Panc1 (cell line): ENCODE data around the gene DOCK8. TPM values are rescaled to one million over a fixed set of nuclear protein-coding genes. Genes with fewer than 3 reads are reported as not detected.

ENCODE experiments used
- ATAC-seq: fragments of 200-7000 bp; cut with Tn5 transposase; 2 replicates; pipeline ENCODE4 v1.9.1; 2020; ENCODE audit warnings: mild to moderate bottlenecking, moderate library complexity
- BruUV-seq: library from RNA; stranded (reverse); fragments of 400-500 nt; replicated peaks from 2 replicates; lab custom pipeline; 2021; lab: Mats Ljungman, UMichigan
- CTCF ChIA-PET: fragments of 300-600 bp; sonication (Branson Sonifier 250); formaldehyde crosslinking; loops from one replicate; lab custom pipeline; 2022; ENCODE audit warnings: antibody characterized with exemption; lab: Charles Lee
- POLR2A ChIA-PET: fragments of 300-600 bp; sonication (Branson Sonifier 250); formaldehyde crosslinking; loops from one replicate; lab custom pipeline; 2022; ENCODE audit warnings: antibody characterized with exemption; lab: Charles Lee
- DNase-seq: peaks from one replicate; pipeline ENCODE4 v3.0.0-alpha.2; 2010; ENCODE audit warnings: low read depth, low spot score
- H3K27ac ChIP-seq: 2 replicates; pipeline ENCODE4 v1.5.1; 2011; ENCODE audit warnings: mild to moderate bottlenecking, low read length, inconsistent platforms
- H3K27me3 ChIP-seq: fragments of 200-500 bp; sonication (Bioruptor generic); 2 replicates; pipeline ENCODE4 v1.6.0; 2014; ENCODE audit warnings: low read length, inconsistent platforms; ENCODE audit not compliant: control insufficient read depth, insufficient read depth
- H3K36me3 ChIP-seq: fragments of 200-500 bp; sonication (Bioruptor generic); 2 replicates; pipeline ENCODE4 v1.5.1; 2014; ENCODE audit warnings: inconsistent platforms, mild to moderate bottlenecking, low read length, moderate library complexity; ENCODE audit not compliant: control insufficient read depth, insufficient read depth
- H3K4me1 ChIP-seq: 2 replicates; pipeline ENCODE4 v1.5.1; 2011; ENCODE audit warnings: inconsistent platforms, mild to moderate bottlenecking, low read length, moderate library complexity; ENCODE audit not compliant: control insufficient read depth, insufficient read depth
- H3K4me3 ChIP-seq, 2 experiments: 2 replicates each; pipeline ENCODE4 v1.5.1; 2011 to 2012; ENCODE audit warnings: low read depth in 2 of 2, low read length in 2 of 2, mild to moderate bottlenecking in 2 of 2, inconsistent platforms in 1 of 2, moderate library complexity in 1 of 2
- H3K9me3 ChIP-seq: fragments of 200-500 bp; sonication (Bioruptor generic); 2 replicates; pipeline ENCODE4 v1.5.1; 2014; ENCODE audit warnings: low read depth, mild to moderate bottlenecking, inconsistent platforms, low read length, moderate library complexity; ENCODE audit not compliant: control insufficient read depth, insufficient read depth
- CTCF ChIP-seq: fragments of 450-650 bp; IDR thresholded peaks from 2 replicates; pipeline ENCODE4 v1.5.1; 2017; ENCODE audit warnings: mild to moderate bottlenecking
- POLR2AphosphoS5 ChIP-seq: IDR thresholded peaks from 2 replicates; pipeline ENCODE4 v1.6.1; 2012; ENCODE audit warnings: mild to moderate bottlenecking, low read depth, low read length, moderate library complexity
- REST ChIP-seq, 2 experiments: IDR thresholded peaks; 2 replicates each; pipeline ENCODE4 v1.6.1; 2011 to 2012; ENCODE audit warnings: low read depth in 2 of 2, control low read depth in 1 of 2, low read length in 1 of 2, mild to moderate bottlenecking in 1 of 2, moderate library complexity in 1 of 2; ENCODE audit not compliant: insufficient read depth in 1 of 2
- SIN3A ChIP-seq: IDR thresholded peaks from 2 replicates; pipeline ENCODE4 v1.6.1; 2012; ENCODE audit warnings: low read depth, mild to moderate bottlenecking, low read length, moderate library complexity, borderline replicate concordance; ENCODE audit not compliant: insufficient read depth
- TCF7L2 ChIP-seq: IDR thresholded peaks from 2 replicates; pipeline ENCODE4 v1.6.1; 2011; ENCODE audit warnings: mild to moderate bottlenecking, low read depth, low read length, inconsistent platforms
- in situ Hi-C: cut with HindIII; loops from 2 replicates; pipeline ENCODE4 v1.10.0; 2016; ENCODE audit warnings: low sequenced_read_pairs, low pct_unique_long_range_greater_than_20kb
- intact Hi-C: fragments of 100-400 bp; cut with micrococcal nuclease; formaldehyde crosslinking; loops from one replicate; pipeline ENCODE4 v1.10.0; 2022; ENCODE audit not compliant: unreplicated experiment
- total RNA-seq: library from RNA; stranded (reverse); gene quantifications from one replicate; pipeline ENCODE4 v1.2.1, GENCODE V29; 2021; ENCODE audit not compliant: unreplicated experiment

The DOCK8 gene
- total RNA-seq, 1 experiment from 2014 or later, result 1.4 TPM

GRCh38 chr9:250039-250438, 35.4 kb downstream of the DOCK8 start:
- DNase-seq, result no peak
- Histone ChIP-seq H3K9me3 (no peaks in the 10 kb centered on the region), H3K27me3 (no peaks in the 10 kb centered on the region), H3K4me3 (no peak overlapping the region), H3K36me3 (no peaks in the 10 kb centered on the region), H3K4me1 (no peaks in the 10 kb centered on the region), H3K27ac (no peak overlapping the region)
- ChIA-PET POLR2A (no interaction called here), CTCF (no interaction called here)
- BruUV-seq, result no TSS peak
- in situ Hi-C loops (no loop called here), intact Hi-C loops (no loop called here)
- TF ChIP-seq SIN3A, result no peak
- no peak for TF ChIP-seq TCF7L2
- no peak for TF ChIP-seq CTCF
- no peak for TF ChIP-seq REST (IDR thresholded peaks at IDR 0.05; ENCODE audit: insufficient read depth in 1 of 2, low read depth in 2 of 2, low read length in 1 of 2)
- TF ChIP-seq POLR2AphosphoS5, result no peak
- ATAC-seq, result no peak

GRCh38 chr9:250625-251024, 36.0 kb downstream of the DOCK8 start:
- DNase-seq (no peak), ATAC-seq (no peak)
- H3K27me3 ChIP-seq, result no peaks in the 10 kb centered on the region
- H3K4me1 ChIP-seq, result no peaks in the 10 kb centered on the region
- no peaks in the 10 kb centered on the region for H3K36me3 ChIP-seq
- no TSS peak for BruUV-seq
- intact Hi-C loops, result no loop called here
- no peaks in the 10 kb centered on the region for H3K9me3 ChIP-seq
- ChIA-PET CTCF (no interaction called here), POLR2A (no interaction called here)
- no peak overlapping the region for H3K27ac ChIP-seq
- H3K4me3 ChIP-seq, result no peak overlapping the region
- in situ Hi-C loops, result no loop called here
- TF ChIP-seq POLR2AphosphoS5 (no peak), TCF7L2 (no peak)

GRCh38 chr9:251398-251797, 36.7 kb downstream of the DOCK8 start:
- in situ Hi-C loops (no loop called here), intact Hi-C loops (no loop called here)
- ATAC-seq (no peak), DNase-seq (no peak)
- no peaks in the 10 kb centered on the region for H3K27me3 ChIP-seq
- POLR2A ChIA-PET, result no interaction called here
- no peak overlapping the region for H3K27ac ChIP-seq
- no peak overlapping the region for H3K4me3 ChIP-seq
- no peaks in the 10 kb centered on the region for H3K4me1 ChIP-seq
- no peaks in the 10 kb centered on the region for H3K9me3 ChIP-seq
- CTCF ChIA-PET, result no interaction called here
- TF ChIP-seq REST (IDR thresholded peaks at IDR 0.05; ENCODE audit: insufficient read depth in 1 of 2, low read depth in 2 of 2, low read length in 1 of 2) (no peak), TCF7L2 (no peak), CTCF (no peak), POLR2AphosphoS5 (no peak), SIN3A (no peak)
- no TSS peak for BruUV-seq
- no peaks in the 10 kb centered on the region for H3K36me3 ChIP-seq
